Activated T-helper 2 cell treated with anti-CD3 and anti-CD28 coated beads, Interferon-gamma antibody, Interleukin-2, Interleukin-4, amounts not matched to agents 10 μg/mL and 5 μg/mL and 100 μg/mL, durations not matched to agents 14 hours and 24 hours and 36 hours (primary cell): ENCODE measurements around the gene MCRIP2. TPM values are rescaled to one million over a fixed set of nuclear protein-coding genes. Genes with fewer than 3 reads are reported as not detected.

ENCODE experiments used
- DNase-seq: peaks from one replicate; pipeline ENCODE4 v3.0.0; 2021; ENCODE audit warnings: low spot score
- H3K27ac Mint-ChIP-seq: one replicate; pipeline ENCODE4 v1.8.0; 2021; ENCODE audit warnings: mixed read lengths
- H3K27me3 Mint-ChIP-seq: one replicate; pipeline ENCODE4 v1.8.0; 2021; ENCODE audit warnings: low read depth, mixed read lengths
- H3K36me3 Mint-ChIP-seq: one replicate; pipeline ENCODE4 v1.8.0; 2021; ENCODE audit warnings: low read depth, mixed read lengths
- H3K4me1 Mint-ChIP-seq: one replicate; pipeline ENCODE4 v1.8.0; 2021; ENCODE audit warnings: low read depth, mixed read lengths
- H3K4me3 Mint-ChIP-seq: one replicate; pipeline ENCODE4 v1.8.0; 2021; ENCODE audit warnings: low read depth, mild to moderate bottlenecking, moderate library complexity, mixed read lengths
- H3K9me3 Mint-ChIP-seq: one replicate; pipeline ENCODE4 v1.8.0; 2021; ENCODE audit warnings: mixed read lengths
- intact Hi-C: fragments of 100-400 bp; cut with micrococcal nuclease; formaldehyde crosslinking; loops from one replicate; pipeline ENCODE4 v1.15.1; 2023
- total RNA-seq: library from RNA; stranded (reverse); gene quantifications from 2 replicates; pipeline ENCODE4 v1.2.3, GENCODE V29; 2022

Gene MCRIP2
- total RNA-seq, 1 donor from 2014 or later = 62.6 TPM

GRCh38 chr16:631808-632358 lies 9.7 kb upstream of the MCRIP2 start:
- peaks cover 8% of the 10 kb centered on the region for H3K36me3 Mint-ChIP-seq

GRCh38 chr16:632486-633335 lies 8.9 kb upstream of the MCRIP2 start:
- H3K4me3 Mint-ChIP-seq = no peak overlapping the region
- H3K27ac Mint-ChIP-seq = no peak overlapping the region
- no peaks in the 10 kb centered on the region for H3K9me3 Mint-ChIP-seq
- intact Hi-C loops = no loop called here
- no peaks in the 10 kb centered on the region for H3K27me3 Mint-ChIP-seq
- peaks cover 8% of the 10 kb centered on the region for H3K36me3 Mint-ChIP-seq
- no peak for DNase-seq
- peaks cover 5% of the 10 kb centered on the region for H3K4me1 Mint-ChIP-seq

More at GRCh38 chr16:631808-632358, 9.7 kb upstream of the MCRIP2 start:
- H3K27ac Mint-ChIP-seq = no peak overlapping the region
- no peak overlapping the region for H3K4me3 Mint-ChIP-seq
- H3K9me3 Mint-ChIP-seq = no peaks in the 10 kb centered on the region
- intact Hi-C loops = no loop called here
- H3K27me3 Mint-ChIP-seq = no peaks in the 10 kb centered on the region
- peaks cover 4% of the 10 kb centered on the region for H3K4me1 Mint-ChIP-seq
- no peak for DNase-seq

- no peaks in the 10 kb centered on the region for H3K27me3 Mint-ChIP-seq
- no peak for DNase-seq
- peaks cover 5% of the 10 kb centered on the region for H3K4me1 Mint-ChIP-seq
- H3K36me3 Mint-ChIP-seq = peaks cover 8% of the 10 kb centered on the region
- H3K27ac Mint-ChIP-seq = no peak overlapping the region
- H3K9me3 Mint-ChIP-seq = no peaks in the 10 kb centered on the region
- H3K4me3 Mint-ChIP-seq = peak overlapping the region; percentile 74
- intact Hi-C loops = no loop called here
Measured at GRCh38 chr16:633336-634050, 8.1 kb upstream of the MCRIP2 start.

GRCh38 chr16:634051-634670 lies 7.5 kb upstream of the MCRIP2 start:
- Mint-ChIP-seq H3K27ac (no peak overlapping the region), H3K9me3 (no peaks in the 10 kb centered on the region), H3K4me3 (peak overlapping the region; percentile 74), H3K36me3 (peaks cover 8% of the 10 kb centered on the region), H3K4me1 (peaks cover 5% of the 10 kb centered on the region), H3K27me3 (no peaks in the 10 kb centered on the region)
- DNase-seq = no peak
- intact Hi-C loops = no loop called here

- no peak for DNase-seq
- H3K27ac Mint-ChIP-seq = peak overlapping the region; percentile 64
- H3K36me3 Mint-ChIP-seq = peaks cover 8% of the 10 kb centered on the region
- intact Hi-C loops = loop anchor here (5.0 kb wide), 2 partner anchors 47 to 108 kb away; partner anchors contain the start of genes CAPN15, JMJD8 and STUB1
- H3K9me3 Mint-ChIP-seq = no peaks in the 10 kb centered on the region
- H3K4me3 Mint-ChIP-seq = peak overlapping the region; percentile 74
- H3K27me3 Mint-ChIP-seq = no peaks in the 10 kb centered on the region
- H3K4me1 Mint-ChIP-seq = peaks cover 5% of the 10 kb centered on the region
Measured at GRCh38 chr16:634996-635395, 6.6 kb upstream of the MCRIP2 start.

GRCh38 chr16:635573-636205 lies 5.9 kb upstream of the MCRIP2 start:
- Mint-ChIP-seq H3K27me3 (no peaks in the 10 kb centered on the region), H3K36me3 (peaks cover 8% of the 10 kb centered on the region), H3K4me3 (peak overlapping the region; percentile 90), H3K27ac (no peak overlapping the region), H3K4me1 (peaks cover 8% of the 10 kb centered on the region), H3K9me3 (no peaks in the 10 kb centered on the region)
- no peak for DNase-seq
- intact Hi-C loops = loop anchor here (1.0 to 5.0 kb wide), 3 partner anchors 46 to 108 kb away; partner anchors contain the start of genes CAPN15, JMJD8 and STUB1

- Mint-ChIP-seq H3K4me1 (peaks cover 8% of the 10 kb centered on the region), H3K27ac (peak within 1 kb of the TSS; percentile 89), H3K27me3 (no peaks in the 10 kb centered on the region), H3K36me3 (peaks cover 8% of the 10 kb centered on the region), H3K9me3 (no peaks in the 10 kb centered on the region), H3K4me3 (peak within 1 kb of the TSS; percentile 90)
- DNase-seq = peak; percentile 91
- intact Hi-C loops = loop anchor here (1.0 to 5.0 kb wide), 3 partner anchors 46 to 109 kb away; partner anchors contain the start of genes CAPN15, JMJD8 and STUB1
Measured at GRCh38 chr16:636206-637080, 5.2 kb upstream of the MCRIP2 start, which contains the start of gene METTL26. Gene METTL26 (minus strand): TSS chr16:636305. CDS start chr16:636290, 15 bp downstream.

- intact Hi-C loops = loop anchor here (5.0 kb wide), 2 partner anchors 45 to 110 kb away; partner anchors contain the start of genes CAPN15, JMJD8 and STUB1
- Mint-ChIP-seq H3K36me3 (peaks cover 8% of the 10 kb centered on the region), H3K27me3 (no peaks in the 10 kb centered on the region), H3K4me3 (peak overlapping the region; percentile 90), H3K27ac (no peak overlapping the region), H3K9me3 (no peaks in the 10 kb centered on the region), H3K4me1 (peaks cover 8% of the 10 kb centered on the region)
- DNase-seq = peak; percentile 82
Measured at GRCh38 chr16:637081-638018, 4.3 kb upstream of the MCRIP2 start.

GRCh38 chr16:638034-638543 lies 3.5 kb upstream of the MCRIP2 start:
- Mint-ChIP-seq H3K4me3 (peak overlapping the region; percentile 21), H3K4me1 (peaks cover 8% of the 10 kb centered on the region), H3K9me3 (no peaks in the 10 kb centered on the region), H3K27ac (no peak overlapping the region), H3K27me3 (no peaks in the 10 kb centered on the region), H3K36me3 (peaks cover 8% of the 10 kb centered on the region)
- DNase-seq = no peak
- intact Hi-C loops = loop anchor here (5.0 kb wide), 2 partner anchors 44 to 111 kb away; partner anchors contain the start of genes CAPN15, JMJD8 and STUB1

GRCh38 chr16:638836-639235 lies 2.8 kb upstream of the MCRIP2 start:
- no peaks in the 10 kb centered on the region for H3K27me3 Mint-ChIP-seq
- peaks cover 8% of the 10 kb centered on the region for H3K4me1 Mint-ChIP-seq
- H3K9me3 Mint-ChIP-seq = no peaks in the 10 kb centered on the region
- DNase-seq = no peak
- H3K36me3 Mint-ChIP-seq = peaks cover 12% of the 10 kb centered on the region
- intact Hi-C loops = loop anchor here (5.0 kb wide), 2 partner anchors 43 to 112 kb away; partner anchors contain the start of genes CAPN15, JMJD8 and STUB1
- no peak overlapping the region for H3K27ac Mint-ChIP-seq
- H3K4me3 Mint-ChIP-seq = no peak overlapping the region
